Tibial artery (tissue), 4 donors: ENCODE measurements around the gene MYZAP.

Source experiments
- DNase-seq, 2 donors: peaks; one replicate each; pipeline ENCODE4 v3.0.0-alpha.2; 2019
- H3K27ac ChIP-seq, 2 donors: fragments of 200-600 bp; sonication (generic) in 1 of 2; 1 replicate in 1 of 2; 2 replicates in 1 of 2; pipeline ENCODE4 v1.5.1; 2018 to 2019; ENCODE audit warnings: mild to moderate bottlenecking in 1 of 2
- H3K27me3 ChIP-seq, 2 donors: fragments of 200-600 bp; sonication (generic) in 1 of 2; one replicate each; pipeline versions ENCODE4 v1.5.1 to v1.6.0; 2016 to 2019
- H3K36me3 ChIP-seq, 3 donors: fragments of 200-600 bp; sonication (generic) in 2 of 3; one replicate each; pipeline ENCODE4 v1.5.1; 2016 to 2019; ENCODE audit warnings: mild to moderate bottlenecking in 2 of 3
- H3K4me1 ChIP-seq, 4 donors: fragments of 200-600 bp; sonication (generic) in 2 of 4; 1 replicate in 3 of 4; 2 replicates in 1 of 4; pipeline ENCODE4 v1.5.1; 2016 to 2019
- H3K4me3 ChIP-seq, 2 donors: fragments of 200-600 bp; sonication (generic) in 1 of 2; 1 replicate in 1 of 2; 2 replicates in 1 of 2; pipeline ENCODE4 v1.5.1; 2018 to 2019; ENCODE audit warnings: mild to moderate bottlenecking in 2 of 2
- H3K9me3 ChIP-seq, 3 donors: fragments of 200-600 bp; sonication (generic) in 1 of 3; one replicate each; pipeline ENCODE4 v1.5.1; 2016 to 2019
- intact Hi-C: fragments of 100-400 bp; cut with DNase I; formaldehyde crosslinking; loops from one replicate; pipeline ENCODE4 v1.15.0; 2023; ENCODE audit warnings: low total_unique reads
- TF ChIP-seq, protein P1 (sequence below), 2 experiments: fragments of 200-600 bp in 1 of 2; fragments of 450-650 bp in 1 of 2; IDR thresholded peaks; one replicate each; pipeline ENCODE4 v1.5.1; 2017 to 2019; ENCODE audit warnings: antibody characterized with exemption in 2 of 2, mild to moderate bottlenecking in 1 of 2, moderate library complexity in 1 of 2

MYZAP gene

GRCh38 chr15:57694279-57694678 lies 102.6 kb downstream of the MYZAP start:
- intact Hi-C loops: no loop called here
- TF ChIP-seq, protein P1, sequence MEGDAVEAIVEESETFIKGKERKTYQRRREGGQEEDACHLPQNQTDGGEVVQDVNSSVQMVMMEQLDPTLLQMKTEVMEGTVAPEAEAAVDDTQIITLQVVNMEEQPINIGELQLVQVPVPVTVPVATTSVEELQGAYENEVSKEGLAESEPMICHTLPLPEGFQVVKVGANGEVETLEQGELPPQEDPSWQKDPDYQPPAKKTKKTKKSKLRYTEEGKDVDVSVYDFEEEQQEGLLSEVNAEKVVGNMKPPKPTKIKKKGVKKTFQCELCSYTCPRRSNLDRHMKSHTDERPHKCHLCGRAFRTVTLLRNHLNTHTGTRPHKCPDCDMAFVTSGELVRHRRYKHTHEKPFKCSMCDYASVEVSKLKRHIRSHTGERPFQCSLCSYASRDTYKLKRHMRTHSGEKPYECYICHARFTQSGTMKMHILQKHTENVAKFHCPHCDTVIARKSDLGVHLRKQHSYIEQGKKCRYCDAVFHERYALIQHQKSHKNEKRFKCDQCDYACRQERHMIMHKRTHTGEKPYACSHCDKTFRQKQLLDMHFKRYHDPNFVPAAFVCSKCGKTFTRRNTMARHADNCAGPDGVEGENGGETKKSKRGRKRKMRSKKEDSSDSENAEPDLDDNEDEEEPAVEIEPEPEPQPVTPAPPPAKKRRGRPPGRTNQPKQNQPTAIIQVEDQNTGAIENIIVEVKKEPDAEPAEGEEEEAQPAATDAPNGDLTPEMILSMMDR (IDR thresholded peaks at IDR 0.05): no peak
- no peaks in the 10 kb centered on the region for H3K9me3 ChIP-seq
- no peaks in the 10 kb centered on the region for H3K27me3 ChIP-seq
- no peak overlapping the region for H3K4me3 ChIP-seq
- no peak for DNase-seq
- H3K27ac ChIP-seq: peak overlapping the region; percentile 57 to 76
- peaks cover 0 to 87% (median 24%) of the 10 kb centered on the region in 4 donors for H3K4me1 ChIP-seq
- H3K36me3 ChIP-seq: no peaks in the 10 kb centered on the region

GRCh38 chr15:57696146-57696545 lies 104.4 kb downstream of the MYZAP start:
- no peak for DNase-seq
- peaks cover 0 to 78% (median 16%) of the 10 kb centered on the region in 4 donors for H3K4me1 ChIP-seq
- no peaks in the 10 kb centered on the region for H3K27me3 ChIP-seq
- H3K36me3 ChIP-seq: no peaks in the 10 kb centered on the region
- H3K9me3 ChIP-seq: no peaks in the 10 kb centered on the region
- TF ChIP-seq, protein P1 (IDR thresholded peaks at IDR 0.05): no peak
- H3K27ac ChIP-seq: peak overlapping the region; percentile 76
- intact Hi-C loops: no loop called here
- no peak overlapping the region for H3K4me3 ChIP-seq

GRCh38 chr15:57697588-57697987 lies 105.9 kb downstream of the MYZAP start:
- Histone ChIP-seq H3K9me3 (no peaks in the 10 kb centered on the region), H3K27ac (peak overlapping the region; percentile 76), H3K36me3 (no peaks in the 10 kb centered on the region), H3K27me3 (no peaks in the 10 kb centered on the region), H3K4me3 (no peak overlapping the region), H3K4me1 (peaks cover 0 to 64% (median 4%) of the 10 kb centered on the region in 4 donors)
- peak in 1 of 2 donors; percentile 81 for DNase-seq
- TF ChIP-seq, protein P1 (IDR thresholded peaks at IDR 0.05): no peak
- intact Hi-C loops: no loop called here

DNA sequence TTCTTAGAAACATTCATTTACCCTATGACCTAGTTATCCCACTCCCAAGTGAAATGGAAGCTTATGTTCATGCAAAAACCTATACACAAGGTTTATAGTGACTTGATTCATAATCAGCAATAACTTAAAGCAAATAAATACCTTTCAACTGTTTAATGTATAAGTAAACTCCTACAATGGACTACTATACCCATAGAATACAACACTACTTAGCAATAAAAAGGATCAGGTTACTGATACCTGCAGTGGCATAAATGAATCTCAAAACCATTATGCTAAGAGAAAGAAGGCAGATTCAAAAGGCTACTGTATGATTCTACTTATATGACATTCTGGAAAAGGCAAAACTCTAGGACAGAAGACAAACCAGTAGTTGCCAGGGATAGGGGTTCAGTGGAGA lies 106.5 kb downstream of the MYZAP start:
- Histone ChIP-seq H3K27me3 (no peaks in the 10 kb centered on the region), H3K4me1 (peaks cover 0 to 57% (median 4%) of the 10 kb centered on the region in 4 donors), H3K27ac (peak overlapping the region; percentile 76), H3K36me3 (no peaks in the 10 kb centered on the region), H3K4me3 (no peak overlapping the region), H3K9me3 (no peaks in the 10 kb centered on the region)
- TF ChIP-seq, protein P1 (IDR thresholded peaks at IDR 0.05): no peak
- intact Hi-C loops: no loop called here
- no peak for DNase-seq

DNA sequence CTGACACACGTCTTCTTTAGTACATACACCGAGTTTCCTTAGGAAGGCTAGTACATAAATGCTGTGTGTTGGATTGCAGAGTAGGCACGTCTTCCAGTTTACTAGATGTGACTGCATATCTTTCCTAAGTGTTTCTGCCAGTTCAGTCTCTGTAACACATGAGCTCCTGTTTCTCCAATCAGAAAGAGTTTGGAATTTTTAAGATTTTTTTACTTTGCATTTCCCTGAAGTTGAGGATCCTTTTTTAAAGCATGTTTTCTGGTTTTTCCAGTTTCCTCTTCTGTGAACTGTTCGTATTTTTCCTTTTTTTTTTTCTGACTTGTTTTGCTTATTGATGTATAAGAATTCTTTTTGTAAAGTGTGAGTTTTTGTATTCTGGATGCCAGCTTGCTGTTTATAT lies 107.3 kb downstream of the MYZAP start:
- no peak overlapping the region for H3K4me3 ChIP-seq
- H3K27ac ChIP-seq: no peak overlapping the region
- intact Hi-C loops: no loop called here
- no peaks in the 10 kb centered on the region for H3K9me3 ChIP-seq
- TF ChIP-seq, protein P1 (IDR thresholded peaks at IDR 0.05): no peak
- peaks cover 0 to 50% (median 2%) of the 10 kb centered on the region in 4 donors for H3K4me1 ChIP-seq
- DNase-seq: no peak
- H3K36me3 ChIP-seq: no peaks in the 10 kb centered on the region
- H3K27me3 ChIP-seq: no peaks in the 10 kb centered on the region

GRCh38 chr15:57703387-57703786 lies 111.7 kb downstream of the MYZAP start:
- Histone ChIP-seq H3K9me3 (no peaks in the 10 kb centered on the region), H3K36me3 (no peaks in the 10 kb centered on the region), H3K27ac (no peak overlapping the region), H3K4me3 (no peak overlapping the region), H3K27me3 (no peaks in the 10 kb centered on the region), H3K4me1 (peaks cover 0 to 16% (median 5%) of the 10 kb centered on the region in 4 donors)
- TF ChIP-seq, protein P1 (IDR thresholded peaks at IDR 0.05): no peak
- intact Hi-C loops: no loop called here
- DNase-seq: no peak
